CD4-positive, alpha-beta T cell (primary cell): Measurements from ENCODE around the gene IL1RAPL2. TPM values are rescaled to one million over a fixed set of nuclear protein-coding genes. Genes with fewer than 3 reads are reported as not detected.

ENCODE experiments used
- ATAC-seq: fragments of 200-7000 bp; cut with Tn5 transposase; one replicate; pipeline ENCODE4 v1.10.0; 2022; ENCODE audit warnings: mild to moderate bottlenecking; ENCODE audit not compliant: poor library complexity
- CTCF ChIA-PET: fragments of 350-600 bp; sonication (Branson Sonifier 250); formaldehyde crosslinking; loops from one replicate; lab custom pipeline; 2021; ENCODE audit warnings: antibody characterized with exemption, inconsistent platforms; lab: Charles Lee
- POLR2A ChIA-PET: fragments of 350-600 bp; sonication (Branson Sonifier 250); formaldehyde crosslinking; loops from one replicate; lab custom pipeline; 2021; ENCODE audit warnings: antibody characterized with exemption, inconsistent platforms; lab: Charles Lee
- DNase-seq, 14 experiments: peaks; one replicate each; pipeline ENCODE4 v3.0.0-alpha.2; 2013 to 2020; ENCODE audit warnings: mixed read lengths in 2 of 14
- H3K27ac ChIP-seq, 2 donors: one replicate each; pipeline versions ENCODE4 v1.5.1 to v1.7.0; 2013; ENCODE audit warnings: low read length in 2 of 2, low read depth in 1 of 2, mild to moderate bottlenecking in 1 of 2
- H3K27me3 ChIP-seq, 2 experiments: 1 replicate in 1 of 2; 2 replicates in 1 of 2; pipeline versions ENCODE4 v1.6.1 to v1.7.0; 2013; ENCODE audit warnings: low read length in 2 of 2, control low read depth in 1 of 2, mild to moderate bottlenecking in 1 of 2, moderate library complexity in 1 of 2; ENCODE audit not compliant: insufficient read depth in 2 of 2, control insufficient read depth in 1 of 2
- H3K36me3 ChIP-seq: one replicate; pipeline ENCODE4 v1.6.1; 2013; ENCODE audit warnings: low read length, control low read depth; ENCODE audit not compliant: insufficient read depth
- H3K4me1 ChIP-seq: one replicate; pipeline ENCODE4 v1.6.1; 2013; ENCODE audit warnings: low read length, control low read depth; ENCODE audit not compliant: insufficient read depth
- H3K4me3 ChIP-seq: one replicate; pipeline ENCODE4 v1.5.1; 2013; ENCODE audit warnings: mild to moderate bottlenecking, low read length, moderate library complexity
- H3K9me3 ChIP-seq, 2 experiments: 1 replicate in 1 of 2; 2 replicates in 1 of 2; pipeline versions ENCODE4 v1.6.1 to v1.7.0; 2013; ENCODE audit warnings: low read length in 2 of 2, mild to moderate bottlenecking in 2 of 2, control low read depth in 1 of 2, moderate library complexity in 1 of 2; ENCODE audit not compliant: control insufficient read depth in 1 of 2, insufficient read depth in 1 of 2
- H3K27ac Mint-ChIP-seq: one replicate; pipeline ENCODE4 v1.8.0; 2020; ENCODE audit warnings: mixed read lengths
- H3K27me3 Mint-ChIP-seq: one replicate; pipeline ENCODE4 v1.8.0; 2021; ENCODE audit warnings: mixed read lengths
- H3K36me3 Mint-ChIP-seq: one replicate; pipeline ENCODE4 v1.8.0; 2021; ENCODE audit warnings: low read depth, mixed read lengths
- H3K4me1 Mint-ChIP-seq: one replicate; pipeline ENCODE4 v1.8.0; 2021; ENCODE audit warnings: low read depth, mixed read lengths
- H3K4me3 Mint-ChIP-seq: one replicate; pipeline ENCODE4 v1.8.0; 2020; ENCODE audit warnings: mild to moderate bottlenecking, mixed read lengths
- H3K9me3 Mint-ChIP-seq: one replicate; pipeline ENCODE4 v1.8.0; 2020; ENCODE audit warnings: mixed read lengths
- CTCF ChIP-seq: fragments of 200-600 bp; IDR thresholded peaks from one replicate; pipeline ENCODE4 v1.8.0; 2022; ENCODE audit warnings: antibody characterized with exemption, mild to moderate bottlenecking
- intact Hi-C, 2 experiments: fragments of 100-400 bp; cut with DNase I in 1 of 2; cut with micrococcal nuclease in 1 of 2; formaldehyde crosslinking; loops; one replicate each; pipeline versions ENCODE4 v1.15.1 to v1.9.0; 2023 to 2025; cut with DNase I, micrococcal nuclease
- total RNA-seq, 174 experiments: library from RNA in 2 of 174; stranded (reverse) in 2 of 174; gene quantifications; one replicate each; pipeline ENCODE4 v1.2.3 and lab custom pipeline; 2021 to 2026

IL1RAPL2 gene
- total RNA-seq, 2 experiments from 2014 or later, result not detected

- ChIA-PET CTCF (no interaction called here), POLR2A (no interaction called here)
- H3K4me3 Mint-ChIP-seq, result no peak overlapping the region
- no peak for ATAC-seq
- H3K9me3 Mint-ChIP-seq, result peaks cover 7% of the 10 kb centered on the region
- H3K27ac Mint-ChIP-seq, result no peak overlapping the region
- no peaks in the 10 kb centered on the region for H3K9me3 ChIP-seq
- H3K4me3 ChIP-seq, result no peak overlapping the region
- no peak for TF ChIP-seq CTCF
- no peaks in the 10 kb centered on the region for H3K4me1 ChIP-seq
- H3K27me3 ChIP-seq, result no peaks in the 10 kb centered on the region
- H3K4me1 Mint-ChIP-seq, result no peaks in the 10 kb centered on the region
- no peak overlapping the region for H3K27ac ChIP-seq
- intact Hi-C loops, result no loop called here
- no peaks in the 10 kb centered on the region for H3K36me3 Mint-ChIP-seq
- DNase-seq, result no peak
- no peaks in the 10 kb centered on the region for H3K27me3 Mint-ChIP-seq
- H3K36me3 ChIP-seq, result no peaks in the 10 kb centered on the region
These were observed 936.3 kb downstream of the IL1RAPL2 start for GRCh38 chrX:105502336-105502735.

- ChIA-PET CTCF (no interaction called here), POLR2A (no interaction called here)
- Histone ChIP-seq H3K9me3 (no peaks in the 10 kb centered on the region), H3K36me3 (no peaks in the 10 kb centered on the region), H3K4me3 (no peak overlapping the region), H3K27me3 (no peaks in the 10 kb centered on the region), H3K4me1 (no peaks in the 10 kb centered on the region), H3K27ac (no peak overlapping the region)
- no peaks in the 10 kb centered on the region for H3K27me3 Mint-ChIP-seq
- no peak for TF ChIP-seq CTCF
- ATAC-seq, result no peak
- peaks cover 8% of the 10 kb centered on the region for H3K9me3 Mint-ChIP-seq
- intact Hi-C loops, result no loop called here
- no peak overlapping the region for H3K4me3 Mint-ChIP-seq
- H3K27ac Mint-ChIP-seq, result no peak overlapping the region
- no peaks in the 10 kb centered on the region for H3K36me3 Mint-ChIP-seq
- DNase-seq, result no peak
- H3K4me1 Mint-ChIP-seq, result no peaks in the 10 kb centered on the region
These were observed 949.6 kb downstream of the IL1RAPL2 start for GRCh38 chrX:105515561-105515960.

GRCh38 chrX:105526431-105526830 is 960.4 kb downstream of the IL1RAPL2 start:
- H3K27me3 ChIP-seq, result no peaks in the 10 kb centered on the region
- Mint-ChIP-seq H3K27ac (no peak overlapping the region), H3K9me3 (no peaks in the 10 kb centered on the region), H3K4me3 (no peak overlapping the region), H3K27me3 (no peaks in the 10 kb centered on the region), H3K4me1 (no peaks in the 10 kb centered on the region), H3K36me3 (no peaks in the 10 kb centered on the region)
- CTCF ChIA-PET, result no interaction called here
- no peaks in the 10 kb centered on the region for H3K9me3 ChIP-seq
- ATAC-seq (no peak), DNase-seq (no peak)
- H3K4me1 ChIP-seq, result no peaks in the 10 kb centered on the region
- POLR2A ChIA-PET, result no interaction called here
- no peak overlapping the region for H3K27ac ChIP-seq
- intact Hi-C loops, result no loop called here
- no peak overlapping the region for H3K4me3 ChIP-seq
- H3K36me3 ChIP-seq, result no peaks in the 10 kb centered on the region
- TF ChIP-seq CTCF, result no peak
